Panc1 (cell line): ENCODE data around the gene TAC3. TPM values are rescaled to one million over a fixed set of nuclear protein-coding genes. Genes with fewer than 3 reads are reported as not detected.

ENCODE experiments used
- ATAC-seq: fragments of 200-7000 bp; cut with Tn5 transposase; 2 replicates; pipeline ENCODE4 v1.9.1; 2020; ENCODE audit warnings: mild to moderate bottlenecking, moderate library complexity
- BruUV-seq: library from RNA; stranded (reverse); fragments of 400-500 nt; replicated peaks from 2 replicates; lab custom pipeline; 2021; lab: Mats Ljungman, UMichigan
- CTCF ChIA-PET: fragments of 300-600 bp; sonication (Branson Sonifier 250); formaldehyde crosslinking; loops from one replicate; lab custom pipeline; 2022; ENCODE audit warnings: antibody characterized with exemption; lab: Charles Lee
- POLR2A ChIA-PET: fragments of 300-600 bp; sonication (Branson Sonifier 250); formaldehyde crosslinking; loops from one replicate; lab custom pipeline; 2022; ENCODE audit warnings: antibody characterized with exemption; lab: Charles Lee
- DNase-seq: peaks from one replicate; pipeline ENCODE4 v3.0.0-alpha.2; 2010; ENCODE audit warnings: low read depth, low spot score
- H3K27ac ChIP-seq: 2 replicates; pipeline ENCODE4 v1.5.1; 2011; ENCODE audit warnings: mild to moderate bottlenecking, low read length, inconsistent platforms
- H3K27me3 ChIP-seq: fragments of 200-500 bp; sonication (Bioruptor generic); 2 replicates; pipeline ENCODE4 v1.6.0; 2014; ENCODE audit warnings: low read length, inconsistent platforms; ENCODE audit not compliant: control insufficient read depth, insufficient read depth
- H3K36me3 ChIP-seq: fragments of 200-500 bp; sonication (Bioruptor generic); 2 replicates; pipeline ENCODE4 v1.5.1; 2014; ENCODE audit warnings: inconsistent platforms, mild to moderate bottlenecking, low read length, moderate library complexity; ENCODE audit not compliant: control insufficient read depth, insufficient read depth
- H3K4me1 ChIP-seq: 2 replicates; pipeline ENCODE4 v1.5.1; 2011; ENCODE audit warnings: inconsistent platforms, mild to moderate bottlenecking, low read length, moderate library complexity; ENCODE audit not compliant: control insufficient read depth, insufficient read depth
- H3K4me3 ChIP-seq, 2 experiments: 2 replicates each; pipeline ENCODE4 v1.5.1; 2011 to 2012; ENCODE audit warnings: low read depth in 2 of 2, low read length in 2 of 2, mild to moderate bottlenecking in 2 of 2, inconsistent platforms in 1 of 2, moderate library complexity in 1 of 2
- H3K9me3 ChIP-seq: fragments of 200-500 bp; sonication (Bioruptor generic); 2 replicates; pipeline ENCODE4 v1.5.1; 2014; ENCODE audit warnings: low read depth, mild to moderate bottlenecking, inconsistent platforms, low read length, moderate library complexity; ENCODE audit not compliant: control insufficient read depth, insufficient read depth
- CTCF ChIP-seq: fragments of 450-650 bp; IDR thresholded peaks from 2 replicates; pipeline ENCODE4 v1.5.1; 2017; ENCODE audit warnings: mild to moderate bottlenecking
- POLR2AphosphoS5 ChIP-seq: IDR thresholded peaks from 2 replicates; pipeline ENCODE4 v1.6.1; 2012; ENCODE audit warnings: mild to moderate bottlenecking, low read depth, low read length, moderate library complexity
- REST ChIP-seq, 2 experiments: IDR thresholded peaks; 2 replicates each; pipeline ENCODE4 v1.6.1; 2011 to 2012; ENCODE audit warnings: low read depth in 2 of 2, control low read depth in 1 of 2, low read length in 1 of 2, mild to moderate bottlenecking in 1 of 2, moderate library complexity in 1 of 2; ENCODE audit not compliant: insufficient read depth in 1 of 2
- SIN3A ChIP-seq: IDR thresholded peaks from 2 replicates; pipeline ENCODE4 v1.6.1; 2012; ENCODE audit warnings: low read depth, mild to moderate bottlenecking, low read length, moderate library complexity, borderline replicate concordance; ENCODE audit not compliant: insufficient read depth
- TCF7L2 ChIP-seq: IDR thresholded peaks from 2 replicates; pipeline ENCODE4 v1.6.1; 2011; ENCODE audit warnings: mild to moderate bottlenecking, low read depth, low read length, inconsistent platforms
- in situ Hi-C: cut with HindIII; loops from 2 replicates; pipeline ENCODE4 v1.10.0; 2016; ENCODE audit warnings: low sequenced_read_pairs, low pct_unique_long_range_greater_than_20kb
- intact Hi-C: fragments of 100-400 bp; cut with micrococcal nuclease; formaldehyde crosslinking; loops from one replicate; pipeline ENCODE4 v1.10.0; 2022; ENCODE audit not compliant: unreplicated experiment
- total RNA-seq: library from RNA; stranded (reverse); gene quantifications from one replicate; pipeline ENCODE4 v1.2.1, GENCODE V29; 2021; ENCODE audit not compliant: unreplicated experiment

The TAC3 gene
- total RNA-seq, 1 experiment from 2014 or later, result not detected

GRCh38 chr12:57058454-57058853 lies 42.1 kb upstream of the TAC3 start:
- intact Hi-C loops, result no loop called here
- CTCF ChIA-PET, result no interaction called here
- no peaks in the 10 kb centered on the region for H3K9me3 ChIP-seq
- TF ChIP-seq REST (IDR thresholded peaks at IDR 0.05; ENCODE audit: insufficient read depth in 1 of 2, low read depth in 2 of 2, low read length in 1 of 2), result no peak
- no peak for TF ChIP-seq POLR2AphosphoS5
- TF ChIP-seq TCF7L2, result no peak
- no peak for TF ChIP-seq SIN3A
- TF ChIP-seq CTCF, result no peak
- peaks cover 37% of the 10 kb centered on the region for H3K36me3 ChIP-seq
- no peak overlapping the region for H3K27ac ChIP-seq
- no peaks in the 10 kb centered on the region for H3K27me3 ChIP-seq
- POLR2A ChIA-PET, result no interaction called here
- H3K4me1 ChIP-seq, result no peaks in the 10 kb centered on the region
- in situ Hi-C loops, result no loop called here
- no peak for DNase-seq
- ATAC-seq, result no peak
- no TSS peak for BruUV-seq
- H3K4me3 ChIP-seq, result no peak overlapping the region

GRCh38 chr12:57057067-57057751 lies 40.9 kb upstream of the TAC3 start:
- Histone ChIP-seq H3K9me3 (no peaks in the 10 kb centered on the region), H3K36me3 (peaks cover 34% of the 10 kb centered on the region), H3K4me3 (no peak overlapping the region), H3K27me3 (no peaks in the 10 kb centered on the region), H3K27ac (no peak overlapping the region), H3K4me1 (no peaks in the 10 kb centered on the region)
- TF ChIP-seq CTCF (no peak), TCF7L2 (no peak), POLR2AphosphoS5 (no peak), REST (IDR thresholded peaks at IDR 0.05; ENCODE audit: insufficient read depth in 1 of 2, low read depth in 2 of 2, low read length in 1 of 2) (no peak), SIN3A (no peak)
- no TSS peak for BruUV-seq
- intact Hi-C loops, result no loop called here
- POLR2A ChIA-PET, result no interaction called here
- DNase-seq (no peak), ATAC-seq (no peak)
- CTCF ChIA-PET, result no interaction called here
- in situ Hi-C loops, result no loop called here
